Measurements from ENCODE around the gene DLG1. TPM values are rescaled to one million over a fixed set of nuclear protein-coding genes. Genes with fewer than 3 reads are reported as not detected.

Gene DLG1
- total RNA-seq, 1 experiment from 2014 or later, result 111 TPM

DNA sequence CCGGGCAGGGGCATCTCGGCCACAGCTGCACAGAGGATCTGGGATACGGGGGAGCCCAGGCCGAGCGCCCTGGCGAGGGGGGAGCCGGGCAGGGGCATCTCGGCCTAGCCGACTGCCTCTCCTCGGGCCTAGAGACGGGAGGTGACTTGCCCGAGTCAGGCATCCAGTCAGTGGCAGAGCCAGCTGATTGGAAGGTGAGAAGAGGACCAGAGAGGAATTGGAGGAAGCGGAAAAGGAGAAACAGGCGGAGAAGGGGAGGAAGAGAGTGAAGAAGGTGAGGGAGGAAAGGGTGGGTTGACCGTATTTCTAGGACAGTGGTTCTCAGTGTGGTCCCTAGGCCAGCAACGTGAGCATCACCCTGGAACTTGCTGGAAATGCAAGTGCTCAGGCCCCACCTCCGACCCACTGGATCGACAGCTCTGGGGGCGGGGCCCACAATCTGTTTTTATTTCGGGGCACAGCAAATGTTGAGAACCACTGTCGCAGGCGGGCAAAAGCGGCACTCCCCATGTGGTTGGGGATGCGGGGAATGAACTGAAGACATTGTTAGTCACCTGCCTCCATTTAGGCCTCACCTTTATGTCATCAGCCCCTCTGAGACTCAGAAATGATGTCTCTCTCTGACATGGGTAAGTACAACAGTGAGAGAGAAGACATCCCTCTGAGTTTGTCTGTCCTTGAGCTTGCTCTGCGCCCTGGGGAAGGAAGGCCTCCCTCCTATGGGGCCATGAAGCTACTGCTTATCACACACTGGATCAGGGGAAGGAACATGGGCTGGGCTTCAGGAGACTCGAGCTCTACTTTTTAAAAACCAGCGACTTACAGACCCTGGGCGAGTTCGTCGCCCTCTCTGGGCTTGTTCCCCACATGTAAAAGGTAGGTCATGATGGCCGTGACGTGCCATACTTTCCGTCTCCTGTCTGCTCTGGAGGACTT, 267.8 kb downstream of the DLG1 start:
- no peak for DNase-seq (ENCODE audit: low read depth)

DNA sequence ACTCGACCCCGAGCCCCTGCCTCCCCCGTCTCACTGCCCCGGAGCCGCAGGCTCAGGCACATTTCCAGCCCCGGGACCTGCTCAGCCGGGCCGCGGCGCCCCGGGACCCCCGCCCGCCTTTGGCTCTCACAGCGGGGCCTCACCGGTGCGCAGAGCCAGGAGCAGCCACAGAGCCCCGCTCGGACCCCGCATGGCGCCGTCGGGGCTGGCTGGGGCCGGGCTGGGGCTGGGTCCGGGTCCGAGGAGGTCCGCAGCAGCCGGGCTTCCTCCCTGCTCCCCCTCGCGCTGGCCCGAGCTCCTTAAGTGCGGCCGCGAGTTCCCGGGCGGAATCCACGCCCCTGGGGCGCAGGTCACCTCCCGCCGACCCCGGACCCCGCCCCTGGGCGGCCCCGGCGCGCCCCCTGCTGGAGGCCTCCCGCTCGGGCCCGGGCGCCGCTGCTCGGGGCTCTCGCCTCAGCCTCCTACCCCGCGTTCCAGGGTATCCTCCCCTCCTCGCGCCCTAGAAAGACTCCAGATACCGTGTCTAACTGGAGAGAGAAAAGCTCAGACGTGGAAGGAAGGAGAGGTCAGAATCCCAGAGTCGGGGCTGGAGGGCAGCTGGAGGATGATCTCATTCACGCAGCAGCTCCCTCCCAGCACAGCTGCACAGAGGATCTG, 268.8 kb downstream of the DLG1 start, which contains the start of gene MELTF:
MELTF (minus strand) TSS at position 307 of the 657 bp plus-strand sequence; CDS start at position 192, 115 bp downstream.
- peak; percentile 72 for DNase-seq (ENCODE audit: low read depth)

DNA sequence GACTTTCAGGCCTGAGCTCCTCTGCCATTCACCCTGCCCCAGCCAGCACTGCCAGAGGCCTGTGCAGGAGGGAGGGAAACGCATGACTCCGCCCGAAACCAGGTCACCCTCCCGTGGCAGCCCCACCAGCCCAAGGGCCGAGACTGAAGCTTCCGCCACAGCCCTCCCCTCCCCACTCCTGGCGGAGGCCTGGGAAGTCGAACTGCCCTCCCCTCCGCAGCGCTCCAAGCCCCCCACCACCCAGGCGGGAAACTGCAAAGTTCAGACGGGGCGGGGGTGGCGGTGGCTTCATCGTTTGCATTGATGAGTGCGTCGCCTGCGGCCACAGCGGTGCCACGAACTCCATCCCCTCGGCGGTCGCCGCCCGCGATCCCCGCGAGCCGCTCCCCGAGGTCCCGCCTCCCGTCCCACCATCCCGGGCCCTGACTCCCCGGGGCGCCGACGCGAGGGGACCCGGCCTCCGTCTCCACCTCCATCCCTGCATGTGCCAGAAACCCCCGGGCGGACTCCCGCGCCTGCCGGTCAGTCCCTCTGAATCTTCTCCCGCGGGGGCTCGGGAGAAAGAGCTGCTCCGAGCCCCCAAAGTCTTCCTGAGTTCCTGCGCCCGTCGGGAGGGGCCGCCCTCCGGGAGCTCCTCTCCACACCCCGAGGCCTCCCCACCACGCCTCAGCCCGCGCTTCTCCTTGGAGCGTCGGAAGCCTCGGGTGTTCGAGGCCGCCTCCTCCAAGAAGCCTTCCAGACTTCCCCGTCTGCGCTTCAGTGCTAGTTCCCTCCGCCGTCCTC, 269.5 kb downstream of the DLG1 start:
- no peak for DNase-seq (ENCODE audit: low read depth)

DNA sequence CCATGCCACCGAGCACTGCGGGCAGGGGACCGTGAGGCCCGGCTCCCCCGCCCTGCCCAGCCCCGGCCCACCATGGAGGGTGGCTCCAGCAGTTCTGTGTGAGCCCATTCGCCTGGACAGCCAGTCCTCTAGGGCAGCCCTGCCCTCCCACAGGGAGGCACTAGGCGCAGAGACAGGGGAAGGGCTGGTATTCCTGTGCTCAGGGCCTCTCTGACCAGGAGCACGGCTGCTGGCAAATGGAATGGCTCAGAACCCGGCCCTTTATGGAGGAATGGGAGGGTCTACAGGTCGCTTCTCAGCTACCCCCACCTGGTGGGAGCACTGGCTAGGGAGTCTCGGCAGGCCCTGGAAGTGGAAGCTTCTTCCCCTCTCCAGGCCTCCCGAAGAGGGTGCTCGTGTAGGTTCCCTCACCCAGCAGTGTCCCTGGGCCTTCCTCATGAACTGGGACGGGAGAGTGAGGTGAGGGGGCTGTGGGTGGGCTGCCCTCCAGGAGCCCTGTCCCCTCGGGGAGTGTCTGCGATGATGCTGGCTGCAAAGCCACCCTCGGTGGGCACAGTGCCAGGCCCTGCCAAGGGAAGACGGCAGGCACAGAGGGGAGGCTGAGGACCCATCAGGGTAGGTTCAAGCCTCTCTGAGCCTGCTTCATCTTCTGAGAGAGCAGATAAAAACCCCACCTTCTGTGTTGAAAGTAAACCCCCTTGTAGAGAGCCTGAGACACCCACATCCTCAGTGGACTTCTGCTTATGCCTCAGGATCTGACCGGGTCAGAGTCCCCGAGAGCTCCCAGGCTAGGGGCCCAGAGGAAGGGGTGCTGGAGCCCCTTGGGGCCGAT, 270.3 kb downstream of the DLG1 start:
- no peak for DNase-seq (ENCODE audit: low read depth)

DNA sequence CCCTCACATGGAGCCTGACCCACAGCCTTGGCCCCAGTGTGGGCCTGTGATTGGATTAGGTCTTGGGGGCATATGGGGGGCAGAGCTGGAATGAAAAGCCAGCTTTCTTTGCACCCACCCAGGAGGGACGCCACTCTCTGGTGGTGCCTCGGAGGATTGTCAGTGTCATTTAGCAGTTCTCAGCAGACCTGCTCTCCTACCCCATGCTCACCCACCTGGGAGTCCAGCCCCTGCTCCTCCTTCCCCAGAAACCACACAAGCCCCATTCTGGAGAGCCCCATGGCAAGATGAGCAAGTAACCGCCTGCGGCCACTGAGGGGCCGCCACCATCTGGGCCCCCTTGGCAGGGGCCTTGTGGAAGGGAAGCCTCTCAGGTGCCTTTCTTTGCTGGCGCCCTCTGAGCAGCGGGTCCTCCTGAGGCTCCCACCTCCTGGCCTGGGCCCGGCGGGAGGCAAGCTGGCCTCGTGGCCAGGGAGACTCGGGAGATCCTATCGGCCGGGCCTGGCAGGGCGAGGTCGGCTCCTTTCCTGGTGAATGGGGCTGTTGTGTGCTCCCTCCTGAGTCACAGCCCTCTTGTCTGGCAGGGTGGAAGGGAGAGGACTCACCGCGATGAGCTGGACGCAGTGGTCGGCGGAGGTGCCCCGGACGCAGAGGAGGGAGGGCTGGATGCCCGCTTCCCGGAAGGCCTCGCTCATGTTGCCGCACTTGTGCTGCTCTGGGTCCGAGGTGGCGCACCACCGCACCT, 271.1 kb downstream of the DLG1 start:
- peak; percentile 62 for DNase-seq (ENCODE audit: low read depth)

DNA sequence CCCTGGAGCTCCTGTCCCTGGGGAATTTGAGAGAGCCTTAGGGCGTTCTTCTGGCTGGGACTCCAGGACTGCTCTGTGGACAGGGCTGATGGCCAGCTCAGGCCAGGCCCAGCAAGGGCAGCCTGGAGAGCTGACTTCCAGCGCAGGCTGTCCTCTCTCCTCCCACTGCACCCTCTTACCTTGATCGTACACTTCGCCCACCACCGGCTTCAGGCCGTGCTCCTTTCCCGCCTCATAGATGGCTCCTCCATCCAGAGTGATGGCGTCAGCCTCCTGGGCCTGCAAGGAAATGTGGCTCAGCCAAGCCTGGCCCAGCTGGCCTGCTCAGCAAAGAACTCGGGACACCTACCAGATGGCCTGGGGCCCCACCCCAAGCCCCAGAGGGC, 271.9 kb downstream of the DLG1 start:
- no peak for DNase-seq (ENCODE audit: low read depth)

DNA sequence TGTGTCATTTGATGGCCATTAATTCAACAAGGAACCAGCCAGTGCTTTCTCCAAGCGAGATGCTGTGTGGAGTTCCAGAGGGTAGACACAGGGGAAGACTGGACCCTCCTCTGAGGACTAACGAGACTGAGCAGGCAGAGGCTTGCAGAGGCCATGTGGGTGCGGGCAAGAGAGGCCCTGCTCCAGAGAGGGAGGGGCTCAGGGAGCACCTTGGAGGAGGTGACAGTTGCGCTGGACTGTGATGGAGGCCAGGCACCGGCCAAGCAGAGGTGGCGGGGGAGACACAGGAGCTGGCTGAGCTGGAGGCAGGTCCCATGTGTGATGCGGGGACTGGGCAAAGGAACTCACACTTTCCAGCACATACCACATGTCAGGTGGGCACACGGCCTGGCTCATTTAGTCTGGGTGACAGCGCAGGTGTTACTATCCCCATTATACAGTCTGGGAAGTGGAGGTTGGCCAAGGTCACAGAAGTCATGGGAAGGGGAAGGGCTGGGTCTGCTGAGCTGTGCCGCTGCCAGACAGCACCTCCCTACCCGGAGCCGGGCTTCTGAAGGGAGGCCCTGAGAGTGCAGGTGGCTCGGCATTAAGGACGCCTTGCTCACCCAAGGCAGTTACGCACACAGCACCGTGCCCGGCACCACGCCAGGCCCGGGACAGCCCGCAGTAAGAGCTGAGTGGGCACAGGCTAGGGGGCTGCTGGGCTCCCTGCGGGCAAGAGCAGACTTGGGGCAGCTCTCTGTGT, 272.5 kb downstream of the DLG1 start:
- no peak for DNase-seq (ENCODE audit: low read depth)

DNA sequence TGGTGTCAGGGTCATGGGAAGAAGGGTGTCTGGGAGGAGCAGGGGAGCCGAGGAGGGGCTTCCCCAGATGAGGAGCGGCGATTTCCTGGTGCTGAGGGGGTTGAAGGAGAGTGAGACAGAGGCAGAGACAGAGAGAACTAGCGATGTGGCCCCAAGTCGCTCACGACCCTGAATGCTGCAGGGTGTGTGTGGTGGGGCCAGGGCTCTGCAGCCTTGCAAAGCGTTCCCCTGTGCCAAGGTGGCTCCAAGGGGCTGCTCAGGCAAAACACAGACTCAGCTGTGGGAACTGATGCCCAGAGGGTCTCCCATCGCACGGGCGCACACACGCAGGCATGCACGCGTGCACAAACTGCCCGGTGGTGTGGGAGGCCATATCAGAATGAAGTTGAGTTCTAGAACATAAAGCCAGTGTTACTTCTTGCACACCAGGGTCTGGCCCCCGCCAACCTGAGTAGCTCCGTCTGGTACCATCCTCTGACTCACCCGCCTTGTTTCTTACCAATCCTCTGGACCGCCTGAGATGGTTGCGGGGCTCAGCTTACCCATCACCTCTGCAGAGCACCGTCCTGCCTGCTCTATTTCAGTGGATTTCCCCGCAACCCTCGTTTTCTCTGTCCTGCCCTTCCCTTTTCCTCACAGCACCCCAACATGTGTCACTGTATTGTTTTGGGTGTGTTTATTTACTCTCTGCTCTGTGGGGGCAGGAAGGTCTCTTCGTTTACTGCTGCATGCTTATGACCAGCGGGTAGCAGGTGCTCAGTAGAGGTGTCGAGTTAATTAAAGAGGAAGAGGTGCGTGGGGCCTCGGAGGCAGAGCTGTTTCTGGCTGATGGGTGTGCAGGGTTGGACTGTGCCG, 273.3 kb downstream of the DLG1 start:
- no peak for DNase-seq (ENCODE audit: low read depth)

DNA sequence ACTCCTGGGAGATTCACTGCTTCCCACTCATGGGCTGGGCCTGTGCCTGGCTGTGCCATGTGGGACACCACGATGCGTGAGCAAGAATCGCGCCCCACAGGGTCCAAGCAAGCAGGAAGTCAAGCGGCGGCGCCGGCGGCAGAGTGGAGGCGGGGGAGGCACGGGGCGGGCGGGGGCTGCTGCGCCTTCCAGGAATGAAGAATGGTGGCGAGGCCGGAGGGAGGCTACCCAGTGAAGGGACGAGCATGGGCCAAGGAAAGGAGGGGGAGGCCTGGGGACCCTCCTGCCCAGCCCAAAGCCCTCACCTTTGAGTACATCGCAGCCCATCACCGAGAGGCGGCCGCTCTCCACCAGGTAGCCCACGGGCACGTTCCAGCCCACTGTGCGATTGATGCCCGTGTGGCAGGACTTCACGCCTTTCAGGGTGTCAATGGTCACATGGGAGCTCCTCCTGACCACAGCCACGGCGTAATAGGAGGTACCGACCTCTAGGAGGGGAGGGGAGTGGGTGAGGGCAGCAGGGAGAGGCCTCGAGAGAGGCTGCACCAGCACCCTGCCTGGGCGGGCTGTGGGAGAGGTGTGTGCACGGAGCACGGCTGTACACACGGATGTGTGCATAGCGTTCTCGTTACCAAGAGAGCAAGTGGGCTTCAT, 274.3 kb downstream of the DLG1 start:
- no peak for DNase-seq (ENCODE audit: low read depth)

DNA sequence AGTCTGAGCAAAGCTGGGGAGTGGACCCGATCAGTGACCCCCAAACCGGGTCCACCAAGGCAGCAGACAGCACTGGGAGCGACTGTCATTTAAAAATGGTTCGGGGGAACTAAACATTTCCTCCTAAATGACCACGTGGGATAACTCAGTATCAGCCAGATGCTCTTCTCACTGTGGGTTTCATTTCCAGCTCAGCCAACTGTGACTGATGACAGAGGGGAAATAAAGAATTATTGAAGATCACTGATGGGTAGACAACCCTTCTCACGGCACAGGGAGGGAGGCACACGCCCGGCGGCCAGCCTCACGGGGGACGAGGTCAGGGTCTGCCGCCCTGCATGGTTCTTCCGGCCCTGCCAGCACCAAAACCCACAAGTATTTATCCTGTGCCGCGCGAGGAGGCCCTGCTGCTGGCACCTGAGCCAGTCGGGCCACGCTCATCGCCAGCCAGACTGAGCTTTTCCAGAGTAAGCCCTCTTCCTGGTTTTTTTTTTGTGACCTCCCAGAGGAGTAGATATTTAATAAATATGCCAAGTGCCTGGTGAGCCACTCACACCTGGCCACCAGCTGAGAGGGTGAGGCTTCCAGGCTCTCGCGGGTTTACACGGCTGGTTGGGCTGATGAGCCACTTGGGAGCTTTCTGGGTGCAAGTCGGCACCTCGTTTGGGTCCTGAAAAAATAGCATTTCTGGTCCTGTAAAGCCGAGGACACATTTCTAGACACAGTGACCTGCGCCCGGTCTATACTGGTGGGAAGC, 275.0 kb downstream of the DLG1 start:
- peak; percentile 44 for DNase-seq (ENCODE audit: low read depth)

DNA sequence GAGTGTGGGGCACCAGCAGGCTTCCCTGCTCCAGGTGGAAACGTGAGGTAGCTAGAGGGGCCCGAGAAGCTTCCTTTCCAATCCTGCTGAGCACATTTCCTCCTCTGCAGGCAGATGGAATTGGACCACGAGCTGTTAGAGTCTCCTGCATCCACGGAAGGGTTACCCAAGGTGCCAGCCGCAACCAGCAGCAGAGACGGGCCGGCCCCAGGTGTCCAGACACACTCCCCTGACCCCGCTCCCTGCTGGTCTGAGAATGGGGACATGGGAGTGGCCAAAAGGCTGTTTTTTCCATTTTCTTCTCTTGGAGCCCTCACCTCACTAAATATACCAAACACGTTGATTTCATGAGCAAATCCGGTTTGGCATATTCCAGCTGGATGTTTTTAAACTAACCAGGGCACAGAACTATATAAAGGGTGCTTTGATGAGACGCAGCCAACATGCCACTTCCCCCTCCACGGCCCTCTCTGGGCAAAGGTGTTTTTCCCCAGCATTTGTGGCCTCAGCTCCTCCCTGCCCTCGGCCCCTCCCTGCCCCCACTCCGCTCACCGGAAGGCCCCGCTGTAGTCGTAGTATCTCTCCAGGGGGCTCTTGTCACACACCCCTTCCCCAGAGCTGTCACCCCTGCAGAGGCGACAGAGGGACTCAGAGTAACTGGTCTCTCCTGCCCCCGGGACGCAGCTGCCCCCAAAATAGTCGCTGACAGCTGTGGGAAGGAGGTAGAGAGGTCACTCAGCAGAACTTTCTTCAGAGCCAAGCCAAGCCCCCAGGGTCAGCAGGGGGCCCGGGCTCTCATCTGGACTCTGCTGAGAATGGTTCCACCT, 275.8 kb downstream of the DLG1 start:
- peak; percentile 4 for DNase-seq (ENCODE audit: low read depth)

DNA sequence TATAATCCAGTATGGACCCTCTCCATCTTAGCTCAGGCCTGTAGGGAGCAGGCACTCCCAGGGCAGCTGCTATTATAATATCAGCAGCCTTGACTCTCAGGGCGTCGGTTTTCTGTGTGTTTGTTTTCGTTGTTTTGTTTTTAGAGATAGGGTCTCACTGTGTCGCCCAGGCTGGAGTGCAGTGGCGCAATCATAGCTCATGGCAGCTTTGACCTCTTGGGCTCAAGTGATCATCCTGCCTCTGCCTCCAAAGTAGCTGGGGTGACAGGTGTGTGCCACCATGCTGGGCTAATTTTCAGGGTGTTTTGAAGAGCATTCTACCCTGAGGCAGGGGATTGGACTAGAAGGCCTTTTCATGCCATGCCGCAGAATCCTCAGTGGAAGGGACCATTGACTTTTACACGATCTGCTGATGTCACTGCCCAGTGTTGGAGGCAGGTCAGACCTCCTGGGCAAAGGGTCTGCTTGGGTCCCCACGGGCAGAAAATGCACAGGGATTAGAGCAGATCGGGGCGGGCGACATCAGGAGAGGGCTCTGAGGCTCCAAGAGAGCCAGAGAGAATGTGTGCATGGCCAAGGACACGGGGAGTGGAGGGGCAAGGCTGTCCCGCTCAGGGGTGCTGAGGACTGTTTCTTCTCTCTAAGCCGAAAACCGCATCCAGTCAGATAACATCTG, 276.5 kb downstream of the DLG1 start:
- no peak for DNase-seq (ENCODE audit: low read depth)

DNA sequence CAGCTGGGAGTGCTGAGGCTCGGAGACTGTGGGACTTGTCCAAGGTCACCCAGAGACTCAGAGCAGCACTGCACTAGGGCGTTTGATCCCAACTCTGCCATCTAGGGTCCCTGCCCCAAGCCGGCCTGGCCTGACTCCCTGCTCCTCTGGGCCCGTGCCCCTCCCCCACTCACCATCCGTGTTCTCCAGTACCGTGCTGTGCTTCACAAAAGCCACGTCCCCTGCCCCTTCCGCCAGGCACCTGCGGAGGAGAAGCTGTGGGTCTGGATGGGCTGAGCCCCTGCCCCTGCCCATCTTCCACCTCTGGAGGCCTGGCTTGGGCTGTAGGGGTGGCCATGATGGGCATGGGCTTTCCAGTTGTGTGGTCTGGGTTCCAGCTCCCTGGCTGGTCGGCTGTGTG, 277.2 kb downstream of the DLG1 start:
- no peak for DNase-seq (ENCODE audit: low read depth)

DNA sequence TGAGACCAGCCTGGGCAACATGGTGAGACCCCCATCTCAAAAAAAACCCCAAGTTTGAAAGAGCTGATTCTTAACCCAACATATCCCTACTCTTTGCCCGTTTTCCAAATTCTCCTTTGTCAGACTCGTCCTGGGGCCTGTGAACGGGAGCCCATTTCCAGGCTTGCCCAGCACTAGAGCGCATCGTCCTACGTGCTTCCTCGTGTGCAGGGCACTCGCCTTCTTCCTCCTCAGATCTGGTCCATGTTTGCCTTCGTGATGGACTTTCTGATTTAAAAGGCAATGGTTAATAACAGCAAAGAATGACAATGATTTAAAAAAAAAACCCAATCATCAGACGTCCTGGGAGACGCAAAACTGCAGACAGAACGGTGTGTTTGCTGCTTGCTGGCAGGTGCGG, 278.9 kb downstream of the DLG1 start:
- no peak for DNase-seq (ENCODE audit: low read depth)

DNA sequence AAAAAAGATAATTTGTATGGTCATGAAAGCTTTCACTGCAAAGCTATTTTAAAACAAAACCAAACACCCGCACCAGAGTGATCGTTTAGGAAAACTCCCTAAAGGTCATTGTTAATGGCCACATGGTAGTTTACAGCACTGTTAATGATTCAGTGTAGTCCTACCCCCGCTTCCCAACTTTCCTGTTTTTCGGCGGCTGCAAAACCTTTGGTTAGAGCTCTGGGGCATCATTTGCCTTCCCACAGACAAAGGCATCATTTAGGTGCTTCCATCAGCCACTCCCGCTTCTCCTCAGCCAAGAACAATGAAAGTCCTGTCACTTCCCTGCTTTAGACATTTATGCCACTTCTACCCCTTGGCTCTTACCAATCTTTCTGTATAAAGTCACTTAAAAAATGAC, 279.4 kb downstream of the DLG1 start:
- no peak for DNase-seq (ENCODE audit: low read depth)

DNA sequence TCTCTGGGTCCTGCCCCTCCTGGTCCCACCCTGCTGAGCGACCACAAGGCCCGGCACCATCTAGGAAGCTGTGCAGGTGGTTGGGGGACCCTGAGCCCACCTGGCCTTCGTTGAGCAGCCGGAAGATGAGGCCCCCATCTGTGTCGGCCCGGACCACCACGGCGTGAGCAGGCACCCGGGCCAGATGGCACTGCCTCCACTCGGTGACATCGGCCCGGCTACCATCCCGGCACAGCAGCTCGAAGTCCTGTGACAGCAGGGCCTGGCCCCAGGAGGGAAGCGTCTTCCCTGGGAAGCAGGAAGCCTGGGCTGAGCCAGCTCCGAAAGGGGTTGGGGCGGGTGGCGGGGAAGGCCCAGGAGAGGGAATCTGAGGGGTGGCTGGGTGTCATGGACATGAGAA, 281.4 kb downstream of the DLG1 start:
- no peak for DNase-seq (ENCODE audit: low read depth)
